IPS DF 4.7 (cell line): ENCODE results near the gene CARTPT.

Source experiments
- DNase-seq: peaks from one replicate; pipeline ENCODE4 v3.0.0-alpha.2; 2013; ENCODE audit warnings: low spot score; ENCODE audit errors: extremely low read depth

CARTPT gene

GRCh38 chr5:71737931-71738539 is 19.0 kb downstream of the CARTPT start:
- no peak for DNase-seq

DNA sequence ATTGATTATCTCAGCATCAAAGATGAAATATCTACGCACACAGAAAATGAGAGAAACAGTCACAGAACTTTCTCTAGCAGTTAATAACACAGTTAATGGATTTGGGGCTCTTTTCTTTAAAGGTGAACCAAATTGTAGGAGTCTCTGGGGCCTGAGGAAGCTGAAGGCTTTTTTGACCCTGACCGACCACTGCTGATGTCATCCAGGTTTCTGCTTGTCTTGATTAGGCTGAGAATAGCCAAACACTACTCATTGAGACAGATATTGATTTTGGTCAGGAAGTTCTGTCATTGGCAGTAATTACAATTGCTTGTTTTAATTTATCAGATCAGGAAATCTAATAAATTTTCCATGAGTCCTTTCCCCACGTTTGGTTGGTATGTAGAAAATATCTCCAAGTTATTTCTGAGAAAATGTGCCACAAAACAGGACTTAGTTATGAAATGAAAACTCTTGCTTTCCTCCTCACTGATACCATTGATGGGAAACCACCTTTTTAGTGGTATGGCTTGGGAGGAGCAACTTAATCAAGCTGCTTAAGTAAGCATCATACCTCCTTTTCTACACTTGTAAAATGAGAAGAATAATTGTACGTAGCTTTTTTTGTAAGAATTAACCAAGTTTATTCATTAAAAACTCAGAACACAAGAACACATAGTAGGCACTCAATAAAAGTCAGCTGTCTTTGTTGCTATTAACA is 19.7 kb downstream of the CARTPT start:
- DNase-seq: no peak

GRCh38 chr5:71740015-71740753 is 21.1 kb downstream of the CARTPT start:
- DNase-seq: no peak

DNA sequence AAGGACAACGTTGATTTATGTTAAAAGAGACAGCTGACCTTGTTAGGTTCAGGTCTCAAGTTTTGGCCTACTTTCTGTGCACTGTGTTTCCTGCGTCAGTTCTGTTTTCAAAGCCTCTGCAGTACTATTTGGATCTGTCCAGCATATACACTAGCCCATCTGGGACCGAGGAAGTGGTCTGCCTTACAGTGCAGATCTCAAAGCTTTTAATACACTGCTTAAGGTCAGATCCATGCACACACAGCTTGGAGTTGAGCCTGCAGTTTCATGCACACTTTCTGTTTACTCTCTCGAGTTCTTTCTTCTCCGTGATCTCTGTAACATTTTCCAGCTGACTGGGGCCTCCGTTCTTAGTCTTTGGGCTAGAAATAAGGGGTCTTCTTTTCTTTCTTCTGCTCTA is 24.1 kb downstream of the CARTPT start:
- no peak for DNase-seq

GRCh38 chr5:71744009-71744790 is 25.1 kb downstream of the CARTPT start:
- DNase-seq: no peak

DNA sequence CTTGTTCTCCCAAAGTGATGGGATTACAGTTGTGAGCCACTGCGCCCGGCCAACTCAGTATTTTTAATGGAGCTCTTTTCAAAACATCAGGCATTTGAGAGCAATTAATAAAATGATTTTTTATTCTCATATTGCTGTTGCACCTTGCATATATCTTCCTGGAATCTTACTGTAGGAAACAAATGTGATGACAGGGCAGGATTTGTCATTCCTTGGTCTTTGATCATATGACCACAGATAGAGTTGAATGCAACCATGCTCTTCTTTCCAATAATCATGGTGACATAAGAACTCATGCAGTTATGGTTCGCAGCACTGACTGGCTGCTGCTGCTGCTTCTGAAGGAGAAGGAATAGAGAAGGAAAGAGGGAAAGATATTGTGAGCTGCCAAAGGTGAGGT is 28.1 kb downstream of the CARTPT start:
- no peak for DNase-seq

DNA sequence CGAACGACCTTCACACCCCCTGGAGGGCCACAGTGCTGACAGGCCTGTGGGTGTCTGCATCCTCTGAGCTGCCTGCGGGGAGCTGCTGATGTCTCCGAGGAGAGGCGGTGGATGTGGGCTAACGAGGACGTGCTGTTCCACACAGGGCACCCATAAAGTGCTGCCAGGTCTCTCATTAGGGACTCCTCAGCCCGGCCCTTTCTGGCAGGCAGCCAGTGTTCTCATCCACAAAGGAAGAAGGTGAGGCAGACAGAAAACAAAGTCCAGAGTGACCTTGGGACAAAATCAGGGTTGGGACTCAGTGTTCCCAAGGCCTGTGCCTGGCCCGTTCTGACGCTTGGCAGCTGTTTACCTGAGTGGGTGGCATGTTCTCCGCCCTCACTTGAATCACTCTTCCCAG is 29.3 kb downstream of the CARTPT start:
- DNase-seq: no peak

DNA sequence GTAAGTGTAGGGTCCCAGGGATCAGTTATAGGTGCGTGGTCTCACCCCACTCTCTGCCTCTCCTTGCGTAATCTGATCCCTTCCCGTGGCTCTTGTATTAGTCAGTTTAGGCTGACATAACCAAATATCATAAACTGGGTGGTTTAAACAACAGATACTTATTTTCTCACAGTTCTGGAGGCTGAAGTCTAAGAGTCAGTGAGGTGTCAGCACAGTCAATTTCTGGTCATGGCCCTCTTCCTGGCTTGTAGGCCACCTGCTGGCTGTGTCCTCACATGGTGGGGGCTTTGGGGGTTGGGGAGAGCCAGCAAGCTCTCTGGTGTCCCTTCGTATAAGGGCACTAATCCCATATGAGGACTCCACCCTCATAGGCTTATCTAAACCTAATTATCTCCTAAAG is 32.3 kb downstream of the CARTPT start:
- DNase-seq: no peak

DNA sequence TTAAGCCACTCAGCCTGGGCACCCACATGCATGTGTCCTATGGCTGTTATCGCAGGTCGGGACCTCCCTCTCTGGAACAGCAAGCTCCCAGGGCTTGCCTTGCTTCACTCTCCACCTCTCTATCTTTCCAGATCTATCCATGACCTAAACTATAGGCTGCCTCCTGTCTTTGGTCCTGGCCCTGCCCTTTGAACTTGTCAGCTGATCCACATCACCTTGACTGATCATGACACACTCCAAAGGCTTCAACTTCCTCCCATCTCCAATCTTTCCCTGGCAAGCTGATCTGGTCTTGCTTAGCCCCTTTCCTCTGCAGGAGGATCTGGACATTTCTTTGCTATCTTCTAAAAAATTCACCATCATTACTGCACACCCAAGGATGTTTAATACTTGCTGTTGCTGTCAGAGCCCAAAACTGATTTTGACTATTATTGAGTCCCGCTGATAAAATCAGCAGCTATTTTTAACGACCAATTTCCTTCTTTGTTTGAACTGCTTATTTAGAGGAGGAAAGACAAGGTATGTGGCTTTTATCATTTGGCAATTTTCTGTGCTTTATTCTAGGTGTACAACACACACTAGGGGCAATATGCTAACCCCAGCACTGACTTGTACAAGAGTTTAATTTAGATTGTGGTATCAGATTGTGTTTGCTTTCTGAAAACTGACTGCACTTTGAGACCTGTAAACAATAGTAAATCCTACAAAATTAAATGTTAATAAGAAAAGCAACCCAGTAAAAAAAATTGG is 33.5 kb downstream of the CARTPT start:
- no peak for DNase-seq

DNA sequence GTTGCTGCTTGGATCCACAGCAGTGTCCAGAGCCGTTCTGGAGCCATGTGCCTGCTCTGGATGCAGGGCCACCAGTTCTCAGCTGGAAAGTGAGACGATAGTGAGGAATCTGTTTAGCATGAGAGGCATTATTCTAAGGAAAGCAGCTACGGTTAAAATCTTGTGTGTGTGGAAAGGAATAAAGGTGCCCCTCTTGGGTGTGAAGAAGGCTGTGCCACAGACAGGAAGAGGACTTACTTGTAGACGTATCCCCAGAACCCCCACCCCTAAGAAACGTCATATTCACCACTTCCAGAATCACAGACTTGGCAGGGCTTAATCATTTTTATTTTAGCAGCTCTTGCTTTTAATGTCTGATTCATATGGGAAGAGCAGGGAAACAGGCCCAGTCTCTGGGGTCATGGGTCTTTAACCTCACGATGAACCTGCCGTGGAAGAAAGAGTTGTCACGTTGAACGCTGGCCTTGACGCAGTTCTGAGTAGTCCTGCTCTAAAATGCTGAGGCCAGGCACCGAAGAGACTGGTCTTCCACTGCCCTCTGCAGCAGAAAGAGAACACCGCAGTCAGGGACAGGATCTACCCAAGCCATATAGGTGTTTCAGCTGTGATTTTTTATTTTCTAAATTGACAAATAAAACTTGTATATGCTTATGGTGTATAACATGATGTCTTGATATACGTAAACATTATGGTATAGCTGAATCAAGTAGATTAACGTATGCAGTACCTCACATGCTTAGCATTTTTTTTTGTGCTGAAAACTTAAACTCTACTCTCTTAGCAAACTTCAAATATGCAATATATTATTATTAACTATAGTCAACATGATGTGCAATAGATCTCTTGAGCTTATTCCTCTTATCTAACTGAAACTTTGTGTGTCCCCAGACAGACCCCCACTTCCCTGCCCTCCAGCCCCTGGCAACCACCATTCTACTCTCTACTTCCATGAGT is 38.8 kb downstream of the CARTPT start:
- DNase-seq: peak; percentile 19

- DNase-seq: no peak
Observed at GRCh38 chr5:71762826-71763225, 43.8 kb downstream of the CARTPT start.

DNA sequence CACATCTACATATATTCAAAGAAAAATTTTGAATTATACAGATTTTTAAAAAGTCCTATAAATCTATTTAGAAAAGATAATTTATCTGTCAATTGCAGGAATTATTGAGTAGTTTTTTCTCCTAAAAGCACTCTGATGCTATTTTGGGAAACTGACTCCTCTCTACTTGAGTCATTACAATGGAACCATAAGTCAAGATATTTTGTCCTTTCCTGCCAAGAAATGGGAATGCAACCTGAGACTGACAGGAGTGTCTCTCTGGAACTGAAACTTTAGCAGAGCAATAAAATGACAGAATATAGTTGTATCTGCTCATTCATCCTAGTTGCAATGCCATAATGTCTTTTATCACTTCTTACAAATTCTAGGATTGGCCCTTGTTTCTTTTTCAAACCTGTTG is 48.6 kb downstream of the CARTPT start:
- no peak for DNase-seq

DNA sequence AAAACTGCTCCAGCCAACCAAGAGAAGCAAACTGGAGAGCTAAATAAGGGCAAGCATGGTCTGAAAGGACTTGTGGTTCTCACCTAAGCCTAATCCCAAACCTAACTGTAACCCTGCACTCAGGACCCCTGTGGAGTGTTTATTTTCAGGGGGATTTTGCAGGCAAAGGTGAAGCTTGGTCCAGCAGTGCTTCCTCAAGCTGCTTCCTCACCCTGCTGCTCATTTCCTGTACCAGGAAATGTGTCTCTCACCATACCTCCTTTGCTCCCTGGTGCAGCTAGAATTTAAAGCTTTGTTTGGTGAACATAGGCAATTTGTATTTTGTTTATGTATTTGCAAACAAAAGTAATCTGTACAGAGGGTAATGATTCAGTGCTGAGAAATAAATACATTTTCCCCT is 50.2 kb downstream of the CARTPT start:
- no peak for DNase-seq

- DNase-seq: no peak
Observed at GRCh38 chr5:71770381-71770780, 51.3 kb downstream of the CARTPT start.
